A549 treated with ZK216348 at 1 μM for 4 hours (cell line): ENCODE results near the gene TGFBR2. TPM values are rescaled to one million over a fixed set of nuclear protein-coding genes. Genes with fewer than 3 reads are reported as not detected.

Experiments
- total RNA-seq: library from RNA; stranded (reverse); fragments of 200-300 nt; extraction: Qiagen RNA extraction; gene quantifications from 5 replicates; pipeline ENCODE4 v1.2.3, GENCODE V29; 2022; ENCODE audit warnings: low read depth

The TGFBR2 gene
- total RNA-seq, result 48.1 to 61.9 TPM (median 53.9 TPM) in 5 replicates

DNA sequence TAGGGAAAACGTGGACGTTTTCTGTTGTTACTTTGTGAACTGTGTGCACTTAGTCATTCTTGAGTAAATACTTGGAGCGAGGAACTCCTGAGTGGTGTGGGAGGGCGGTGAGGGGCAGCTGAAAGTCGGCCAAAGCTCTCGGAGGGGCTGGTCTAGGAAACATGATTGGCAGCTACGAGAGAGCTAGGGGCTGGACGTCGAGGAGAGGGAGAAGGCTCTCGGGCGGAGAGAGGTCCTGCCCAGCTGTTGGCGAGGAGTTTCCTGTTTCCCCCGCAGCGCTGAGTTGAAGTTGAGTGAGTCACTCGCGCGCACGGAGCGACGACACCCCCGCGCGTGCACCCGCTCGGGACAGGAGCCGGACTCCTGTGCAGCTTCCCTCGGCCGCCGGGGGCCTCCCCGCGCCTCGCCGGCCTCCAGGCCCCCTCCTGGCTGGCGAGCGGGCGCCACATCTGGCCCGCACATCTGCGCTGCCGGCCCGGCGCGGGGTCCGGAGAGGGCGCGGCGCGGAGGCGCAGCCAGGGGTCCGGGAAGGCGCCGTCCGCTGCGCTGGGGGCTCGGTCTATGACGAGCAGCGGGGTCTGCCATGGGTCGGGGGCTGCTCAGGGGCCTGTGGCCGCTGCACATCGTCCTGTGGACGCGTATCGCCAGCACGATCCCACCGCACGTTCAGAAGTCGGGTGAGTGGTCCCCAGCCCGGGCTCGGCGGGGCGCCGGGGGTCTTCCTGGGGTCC, at the start of gene TGFBR2:
Gene TGFBR2 (plus strand): TSS at position 301 of the 731 bp plus-strand sequence. CDS start 283 bp downstream, at position 584.

